HCT116 (cell line): ENCODE data around the gene FGG. TPM values are rescaled to one million over a fixed set of nuclear protein-coding genes. Genes with fewer than 3 reads are reported as not detected.

Experiments used
- ATAC-seq: fragments of 200-7000 bp; cut with Tn5 transposase; 2 replicates; pipeline ENCODE4 v1.9.1; 2020; ENCODE audit warnings: mild to moderate bottlenecking, moderate library complexity
- BruUV-seq: library from RNA; stranded (reverse); fragments of 400-500 nt; replicated peaks from 2 replicates; lab custom pipeline; 2021; lab: Mats Ljungman, UMichigan
- CTCF ChIA-PET: fragments of 300-600 bp; sonication (Branson Sonifier 250); formaldehyde crosslinking; loops from one replicate; lab custom pipeline; 2021; ENCODE audit warnings: antibody characterized with exemption; lab: Charles Lee
- POLR2A ChIA-PET: fragments of 300-600, 350-600 bp; sonication (Branson Sonifier 250); formaldehyde crosslinking; loops from one replicate; lab custom pipeline; 2021; ENCODE audit warnings: antibody characterized with exemption; lab: Charles Lee
- RAD21 ChIA-PET, 2 experiments: fragments of 300-600 bp; sonication (Branson Sonifier 250); formaldehyde crosslinking; loops; one replicate each; lab custom pipeline; 2023; ENCODE audit warnings: low total read pairs in 2 of 2; ENCODE audit not compliant: uncharacterized antibody in 2 of 2, unreplicated experiment in 2 of 2, low non-redundant PET in 1 of 2; lab: Charles Lee
- DNase-seq: peaks from one replicate; pipeline ENCODE4 v3.0.0-alpha.2; 2010; ENCODE audit warnings: low read depth, low spot score
- H2AFZ ChIP-seq: fragments of 200-600 bp; shearing (Covaris generic), sonication (generic); 2 replicates; pipeline ENCODE4 v1.6.1; 2017; ENCODE audit warnings: low read depth, mixed run types, mixed read lengths, antibody characterized with exemption, low read length; ENCODE audit not compliant: poor library complexity, severe bottlenecking
- H3K27ac ChIP-seq: 2 replicates; pipeline ENCODE4 v1.5.1; 2012; ENCODE audit warnings: low read depth, low read length
- H3K27me3 ChIP-seq: fragments of 200-600 bp; sonication (generic); 2 replicates; pipeline ENCODE4 v1.6.1; 2016; ENCODE audit warnings: mixed run types, low read length, mixed read lengths; ENCODE audit not compliant: insufficient read depth
- H3K36me3 ChIP-seq, 2 experiments: fragments of 200-500 bp in 1 of 2; fragments of 200-600 bp in 1 of 2; sonication (Bioruptor generic) in 1 of 2; sonication (generic) in 1 of 2; 2 replicates each; pipeline versions ENCODE4 v1.5.1 to v1.6.1; 2014 to 2016; ENCODE audit warnings: low read length in 2 of 2, inconsistent platforms in 1 of 2, mixed read lengths in 1 of 2, mixed run types in 1 of 2; ENCODE audit not compliant: insufficient read depth in 2 of 2, control insufficient read depth in 1 of 2
- H3K4me1 ChIP-seq, 2 experiments: fragments of 200-600 bp in 1 of 2; sonication (generic) in 1 of 2; 2 replicates each; pipeline versions ENCODE4 v1.5.1 to v1.6.1; 2012 to 2017; ENCODE audit warnings: low read length in 2 of 2, inconsistent platforms in 1 of 2, mild to moderate bottlenecking in 1 of 2, mixed read lengths in 1 of 2, mixed run types in 1 of 2, moderate library complexity in 1 of 2; ENCODE audit not compliant: insufficient read depth in 2 of 2, control insufficient read depth in 1 of 2
- H3K4me2 ChIP-seq: fragments of 200-600 bp; sonication (generic); 2 replicates; pipeline ENCODE4 v1.6.1; 2017; ENCODE audit warnings: mixed run types, low read length, mixed read lengths
- H3K4me3 ChIP-seq, 2 experiments: fragments of 200-600 bp in 1 of 2; sonication (generic) in 1 of 2; replicated peaks in 1 of 2; 2 replicates each; pipeline ENCODE4 v1.5.1; 2011 to 2016; ENCODE audit warnings: low read length in 2 of 2, control low read depth in 1 of 2, low read depth in 1 of 2, mild to moderate bottlenecking in 1 of 2, mixed read lengths in 1 of 2, mixed run types in 1 of 2
- H3K79me2 ChIP-seq: fragments of 200-600 bp; sonication (generic); 2 replicates; pipeline ENCODE4 v1.6.1; 2017; ENCODE audit warnings: mild to moderate bottlenecking, mixed run types, low read length, moderate library complexity, mixed read lengths; ENCODE audit not compliant: insufficient read depth
- H3K9ac ChIP-seq: fragments of 200-600 bp; sonication (generic); 2 replicates; pipeline ENCODE4 v1.6.1; 2016; ENCODE audit warnings: low read length, mixed read lengths
- H3K9me2 ChIP-seq: fragments of 200-600 bp; sonication (generic), shearing (Covaris generic); 2 replicates; pipeline ENCODE4 v1.6.1; 2017; ENCODE audit warnings: mixed run types, mild to moderate bottlenecking, moderate library complexity; ENCODE audit not compliant: insufficient read depth
- H3K9me3 ChIP-seq, 2 experiments: fragments of 200-500 bp in 1 of 2; fragments of 200-600 bp in 1 of 2; sonication (Bioruptor generic) in 1 of 2; sonication (generic) in 1 of 2; 2 replicates each; pipeline ENCODE4 v1.6.1; 2014 to 2017; ENCODE audit warnings: low read length in 2 of 2, mixed read lengths in 2 of 2, inconsistent platforms in 1 of 2, low read depth in 1 of 2, mild to moderate bottlenecking in 1 of 2, mixed run types in 1 of 2, moderate library complexity in 1 of 2; ENCODE audit not compliant: control insufficient read depth in 1 of 2, insufficient read depth in 1 of 2
- H4K20me1 ChIP-seq: fragments of 200-600 bp; sonication (generic), shearing (Covaris generic); 2 replicates; pipeline ENCODE4 v1.6.1; 2017; ENCODE audit warnings: mixed run types, mild to moderate bottlenecking, moderate library complexity; ENCODE audit not compliant: insufficient read depth
- CBX3 ChIP-seq: IDR thresholded peaks from 2 replicates; pipeline ENCODE4 v1.6.1; 2012; ENCODE audit warnings: low read depth
- CEBPB ChIP-seq: IDR thresholded peaks from 2 replicates; pipeline ENCODE4 v1.6.1; 2012; ENCODE audit warnings: low read depth
- EGR1 ChIP-seq: IDR thresholded peaks from 2 replicates; pipeline ENCODE4 v1.6.1; 2012; ENCODE audit warnings: low read depth
- ELF1 ChIP-seq: IDR thresholded peaks from 2 replicates; pipeline ENCODE4 v1.6.1; 2012; ENCODE audit warnings: low read depth, borderline replicate concordance
- EZH2 ChIP-seq: fragments of 200-600 bp; sonication (generic); IDR thresholded peaks from 2 replicates; pipeline ENCODE4 v1.6.1; 2017; ENCODE audit warnings: antibody characterized with exemption, mixed run types
- EZH2phosphoT487 ChIP-seq: fragments of 200-600 bp; IDR thresholded peaks from 2 replicates; pipeline ENCODE4 v1.6.1; 2018; ENCODE audit warnings: antibody characterized with exemption, borderline replicate concordance
- FOSL1 ChIP-seq: IDR thresholded peaks from 2 replicates; pipeline ENCODE4 v1.6.1; 2012; ENCODE audit warnings: low read depth
- JUND ChIP-seq: IDR thresholded peaks from 2 replicates; pipeline ENCODE4 v1.6.1; 2012
- POLR2A ChIP-seq: IDR thresholded peaks from 2 replicates; pipeline ENCODE4 v1.7.0; 2011; ENCODE audit warnings: borderline replicate concordance; ENCODE audit not compliant: insufficient read depth, insufficient read length; ENCODE audit errors: extremely low read depth
- POLR2AphosphoS5 ChIP-seq: IDR thresholded peaks from 2 replicates; pipeline ENCODE4 v1.6.1; 2011; ENCODE audit warnings: mild to moderate bottlenecking, low read depth, low read length, moderate library complexity
- RAD21 ChIP-seq: IDR thresholded peaks from 2 replicates; pipeline ENCODE4 v1.6.1; 2012; ENCODE audit warnings: low read depth, mild to moderate bottlenecking
- SIN3A ChIP-seq: IDR thresholded peaks from 2 replicates; pipeline ENCODE4 v1.6.1; 2012; ENCODE audit warnings: low read depth
- SP1 ChIP-seq: IDR thresholded peaks from 2 replicates; pipeline ENCODE4 v1.6.1; 2012; ENCODE audit warnings: low read depth
- YY1 ChIP-seq: IDR thresholded peaks from 2 replicates; pipeline ENCODE4 v1.6.1; 2011; ENCODE audit warnings: low read length, low read depth, moderate library complexity, mild to moderate bottlenecking; ENCODE audit not compliant: insufficient replicate concordance; ENCODE audit errors: extremely low read depth
- ZFX ChIP-seq: fragments of 450-650 bp; IDR thresholded peaks from 2 replicates; pipeline ENCODE4 v1.6.1; 2017
- ZNF274 ChIP-seq: fragments of 200-500 bp; sonication (Bioruptor generic); IDR thresholded peaks from 2 replicates; pipeline ENCODE4 v1.6.1; 2014; ENCODE audit warnings: mild to moderate bottlenecking, low read depth, low read length, inconsistent platforms
- intact Hi-C: fragments of 100-400 bp; cut with micrococcal nuclease; formaldehyde crosslinking; loops from 2 replicates; pipeline ENCODE4 v1.10.0; 2022
- total RNA-seq: library from RNA; stranded (reverse); gene quantifications from one replicate; pipeline ENCODE4 v1.2.1, GENCODE V29; 2021; ENCODE audit not compliant: unreplicated experiment
- TF ChIP-seq, protein P1 (sequence below): IDR thresholded peaks from 2 replicates; pipeline ENCODE4 v1.6.1; 2012; ENCODE audit warnings: low read depth
- TF ChIP-seq, protein P2 (sequence below): IDR thresholded peaks from 2 replicates; pipeline ENCODE4 v1.6.1; 2011; ENCODE audit warnings: mild to moderate bottlenecking, low read length, moderate library complexity; ENCODE audit not compliant: insufficient replicate concordance; ENCODE audit errors: extremely low read depth
- TF ChIP-seq, protein P3 (sequence below), 3 experiments: fragments of 200-600 bp in 1 of 3; sonication (generic) in 1 of 3; IDR thresholded peaks in 2 of 3; conservative IDR thresholded peaks in 1 of 3; 2 replicates each; pipeline ENCODE4 v1.5.1; 2012 to 2017; ENCODE audit warnings: low read depth in 2 of 3, low read length in 2 of 3, antibody characterized with exemption in 1 of 3, borderline replicate concordance in 1 of 3, control low read depth in 1 of 3, mild to moderate bottlenecking in 1 of 3, mixed read lengths in 1 of 3, mixed run types in 1 of 3, moderate library complexity in 1 of 3; ENCODE audit not compliant: insufficient read depth in 1 of 3
- TF ChIP-seq, protein P4 (sequence below): IDR thresholded peaks from 2 replicates; pipeline ENCODE4 v1.6.1; 2012

The FGG gene
- total RNA-seq, 1 experiment from 2014 or later: 2.7 TPM

DNA sequence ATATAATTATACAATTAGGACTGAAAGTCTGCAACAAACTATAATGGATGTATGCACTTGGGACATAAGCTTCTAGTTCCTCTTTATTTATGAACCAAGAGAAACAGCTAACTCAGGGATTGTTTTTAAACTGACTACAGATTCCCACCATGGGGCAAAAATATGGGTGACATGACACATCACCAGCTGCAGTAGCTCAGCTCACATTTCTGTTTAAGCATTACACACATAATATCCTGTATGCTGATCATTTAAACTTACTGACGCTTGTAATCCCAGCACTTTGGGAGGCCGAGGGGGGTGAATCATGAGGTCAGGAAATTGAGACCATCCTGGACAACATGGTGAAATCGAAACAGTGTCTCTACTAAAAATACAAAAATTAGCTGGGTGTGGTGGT lies 38.1 kb downstream of the FGG start:
- no peak for ATAC-seq
- Histone ChIP-seq H3K9me3 (no peaks in the 10 kb centered on the region), H3K9ac (no peak overlapping the region), H2AFZ (no peak overlapping the region), H3K27me3 (no peaks in the 10 kb centered on the region), H3K36me3 (no peaks in the 10 kb centered on the region), H3K27ac (no peak overlapping the region), H3K4me1 (no peaks in the 10 kb centered on the region), H3K79me2 (no peaks in the 10 kb centered on the region), H4K20me1 (no peaks in the 10 kb centered on the region), H3K4me3 (no peak overlapping the region), H3K4me2 (no peak overlapping the region), H3K9me2 (no peaks in the 10 kb centered on the region)
- BruUV-seq: no TSS peak
- TF ChIP-seq ZFX (no peak), ZNF274 (no peak), EZH2 (no peak), POLR2AphosphoS5 (no peak), EGR1 (no peak), EZH2phosphoT487 (no peak), CBX3 (no peak), SP1 (no peak), ELF1 (no peak), YY1 (no peak), RAD21 (no peak), SIN3A (no peak), CEBPB (no peak), POLR2A (no peak), JUND (no peak), FOSL1 (no peak)
- TF ChIP-seq, protein P1, sequence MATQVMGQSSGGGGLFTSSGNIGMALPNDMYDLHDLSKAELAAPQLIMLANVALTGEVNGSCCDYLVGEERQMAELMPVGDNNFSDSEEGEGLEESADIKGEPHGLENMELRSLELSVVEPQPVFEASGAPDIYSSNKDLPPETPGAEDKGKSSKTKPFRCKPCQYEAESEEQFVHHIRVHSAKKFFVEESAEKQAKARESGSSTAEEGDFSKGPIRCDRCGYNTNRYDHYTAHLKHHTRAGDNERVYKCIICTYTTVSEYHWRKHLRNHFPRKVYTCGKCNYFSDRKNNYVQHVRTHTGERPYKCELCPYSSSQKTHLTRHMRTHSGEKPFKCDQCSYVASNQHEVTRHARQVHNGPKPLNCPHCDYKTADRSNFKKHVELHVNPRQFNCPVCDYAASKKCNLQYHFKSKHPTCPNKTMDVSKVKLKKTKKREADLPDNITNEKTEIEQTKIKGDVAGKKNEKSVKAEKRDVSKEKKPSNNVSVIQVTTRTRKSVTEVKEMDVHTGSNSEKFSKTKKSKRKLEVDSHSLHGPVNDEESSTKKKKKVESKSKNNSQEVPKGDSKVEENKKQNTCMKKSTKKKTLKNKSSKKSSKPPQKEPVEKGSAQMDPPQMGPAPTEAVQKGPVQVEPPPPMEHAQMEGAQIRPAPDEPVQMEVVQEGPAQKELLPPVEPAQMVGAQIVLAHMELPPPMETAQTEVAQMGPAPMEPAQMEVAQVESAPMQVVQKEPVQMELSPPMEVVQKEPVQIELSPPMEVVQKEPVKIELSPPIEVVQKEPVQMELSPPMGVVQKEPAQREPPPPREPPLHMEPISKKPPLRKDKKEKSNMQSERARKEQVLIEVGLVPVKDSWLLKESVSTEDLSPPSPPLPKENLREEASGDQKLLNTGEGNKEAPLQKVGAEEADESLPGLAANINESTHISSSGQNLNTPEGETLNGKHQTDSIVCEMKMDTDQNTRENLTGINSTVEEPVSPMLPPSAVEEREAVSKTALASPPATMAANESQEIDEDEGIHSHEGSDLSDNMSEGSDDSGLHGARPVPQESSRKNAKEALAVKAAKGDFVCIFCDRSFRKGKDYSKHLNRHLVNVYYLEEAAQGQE: no peak
- TF ChIP-seq, protein P2, sequence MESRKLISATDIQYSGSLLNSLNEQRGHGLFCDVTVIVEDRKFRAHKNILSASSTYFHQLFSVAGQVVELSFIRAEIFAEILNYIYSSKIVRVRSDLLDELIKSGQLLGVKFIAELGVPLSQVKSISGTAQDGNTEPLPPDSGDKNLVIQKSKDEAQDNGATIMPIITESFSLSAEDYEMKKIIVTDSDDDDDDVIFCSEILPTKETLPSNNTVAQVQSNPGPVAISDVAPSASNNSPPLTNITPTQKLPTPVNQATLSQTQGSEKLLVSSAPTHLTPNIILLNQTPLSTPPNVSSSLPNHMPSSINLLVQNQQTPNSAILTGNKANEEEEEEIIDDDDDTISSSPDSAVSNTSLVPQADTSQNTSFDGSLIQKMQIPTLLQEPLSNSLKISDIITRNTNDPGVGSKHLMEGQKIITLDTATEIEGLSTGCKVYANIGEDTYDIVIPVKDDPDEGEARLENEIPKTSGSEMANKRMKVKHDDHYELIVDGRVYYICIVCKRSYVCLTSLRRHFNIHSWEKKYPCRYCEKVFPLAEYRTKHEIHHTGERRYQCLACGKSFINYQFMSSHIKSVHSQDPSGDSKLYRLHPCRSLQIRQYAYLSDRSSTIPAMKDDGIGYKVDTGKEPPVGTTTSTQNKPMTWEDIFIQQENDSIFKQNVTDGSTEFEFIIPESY: no peak
- TF ChIP-seq, protein P3, sequence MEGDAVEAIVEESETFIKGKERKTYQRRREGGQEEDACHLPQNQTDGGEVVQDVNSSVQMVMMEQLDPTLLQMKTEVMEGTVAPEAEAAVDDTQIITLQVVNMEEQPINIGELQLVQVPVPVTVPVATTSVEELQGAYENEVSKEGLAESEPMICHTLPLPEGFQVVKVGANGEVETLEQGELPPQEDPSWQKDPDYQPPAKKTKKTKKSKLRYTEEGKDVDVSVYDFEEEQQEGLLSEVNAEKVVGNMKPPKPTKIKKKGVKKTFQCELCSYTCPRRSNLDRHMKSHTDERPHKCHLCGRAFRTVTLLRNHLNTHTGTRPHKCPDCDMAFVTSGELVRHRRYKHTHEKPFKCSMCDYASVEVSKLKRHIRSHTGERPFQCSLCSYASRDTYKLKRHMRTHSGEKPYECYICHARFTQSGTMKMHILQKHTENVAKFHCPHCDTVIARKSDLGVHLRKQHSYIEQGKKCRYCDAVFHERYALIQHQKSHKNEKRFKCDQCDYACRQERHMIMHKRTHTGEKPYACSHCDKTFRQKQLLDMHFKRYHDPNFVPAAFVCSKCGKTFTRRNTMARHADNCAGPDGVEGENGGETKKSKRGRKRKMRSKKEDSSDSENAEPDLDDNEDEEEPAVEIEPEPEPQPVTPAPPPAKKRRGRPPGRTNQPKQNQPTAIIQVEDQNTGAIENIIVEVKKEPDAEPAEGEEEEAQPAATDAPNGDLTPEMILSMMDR (IDR thresholded peaks at IDR 0.05 in 2 of 3, conservative IDR thresholded peaks at IDR 0.05 in 1 of 3; ENCODE audit: borderline replicate concordance in 1 of 3, insufficient read depth in 1 of 3, low read depth in 2 of 3, low read length in 2 of 3): no peak
- TF ChIP-seq, protein P4, sequence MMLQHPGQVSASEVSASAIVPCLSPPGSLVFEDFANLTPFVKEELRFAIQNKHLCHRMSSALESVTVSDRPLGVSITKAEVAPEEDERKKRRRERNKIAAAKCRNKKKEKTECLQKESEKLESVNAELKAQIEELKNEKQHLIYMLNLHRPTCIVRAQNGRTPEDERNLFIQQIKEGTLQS: no peak
- no peak for DNase-seq
- CTCF ChIA-PET: interaction anchor here (0.9 kb wide), 1 partner anchor 40 kb away, joined by 3 read pairs; no protein-coding TSS in a partner anchor
- POLR2A ChIA-PET: no interaction called here
- intact Hi-C loops: no loop called here
- RAD21 ChIA-PET: no interaction called here
